Measurements from ENCODE around the gene CD101. TPM values are rescaled to one million over a fixed set of nuclear protein-coding genes. Genes with fewer than 3 reads are reported as not detected.

The CD101 gene, protein sequence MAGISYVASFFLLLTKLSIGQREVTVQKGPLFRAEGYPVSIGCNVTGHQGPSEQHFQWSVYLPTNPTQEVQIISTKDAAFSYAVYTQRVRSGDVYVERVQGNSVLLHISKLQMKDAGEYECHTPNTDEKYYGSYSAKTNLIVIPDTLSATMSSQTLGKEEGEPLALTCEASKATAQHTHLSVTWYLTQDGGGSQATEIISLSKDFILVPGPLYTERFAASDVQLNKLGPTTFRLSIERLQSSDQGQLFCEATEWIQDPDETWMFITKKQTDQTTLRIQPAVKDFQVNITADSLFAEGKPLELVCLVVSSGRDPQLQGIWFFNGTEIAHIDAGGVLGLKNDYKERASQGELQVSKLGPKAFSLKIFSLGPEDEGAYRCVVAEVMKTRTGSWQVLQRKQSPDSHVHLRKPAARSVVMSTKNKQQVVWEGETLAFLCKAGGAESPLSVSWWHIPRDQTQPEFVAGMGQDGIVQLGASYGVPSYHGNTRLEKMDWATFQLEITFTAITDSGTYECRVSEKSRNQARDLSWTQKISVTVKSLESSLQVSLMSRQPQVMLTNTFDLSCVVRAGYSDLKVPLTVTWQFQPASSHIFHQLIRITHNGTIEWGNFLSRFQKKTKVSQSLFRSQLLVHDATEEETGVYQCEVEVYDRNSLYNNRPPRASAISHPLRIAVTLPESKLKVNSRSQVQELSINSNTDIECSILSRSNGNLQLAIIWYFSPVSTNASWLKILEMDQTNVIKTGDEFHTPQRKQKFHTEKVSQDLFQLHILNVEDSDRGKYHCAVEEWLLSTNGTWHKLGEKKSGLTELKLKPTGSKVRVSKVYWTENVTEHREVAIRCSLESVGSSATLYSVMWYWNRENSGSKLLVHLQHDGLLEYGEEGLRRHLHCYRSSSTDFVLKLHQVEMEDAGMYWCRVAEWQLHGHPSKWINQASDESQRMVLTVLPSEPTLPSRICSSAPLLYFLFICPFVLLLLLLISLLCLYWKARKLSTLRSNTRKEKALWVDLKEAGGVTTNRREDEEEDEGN
- total RNA-seq, result 0.36 and 0.59 TPM in 2 replicates

DNA sequence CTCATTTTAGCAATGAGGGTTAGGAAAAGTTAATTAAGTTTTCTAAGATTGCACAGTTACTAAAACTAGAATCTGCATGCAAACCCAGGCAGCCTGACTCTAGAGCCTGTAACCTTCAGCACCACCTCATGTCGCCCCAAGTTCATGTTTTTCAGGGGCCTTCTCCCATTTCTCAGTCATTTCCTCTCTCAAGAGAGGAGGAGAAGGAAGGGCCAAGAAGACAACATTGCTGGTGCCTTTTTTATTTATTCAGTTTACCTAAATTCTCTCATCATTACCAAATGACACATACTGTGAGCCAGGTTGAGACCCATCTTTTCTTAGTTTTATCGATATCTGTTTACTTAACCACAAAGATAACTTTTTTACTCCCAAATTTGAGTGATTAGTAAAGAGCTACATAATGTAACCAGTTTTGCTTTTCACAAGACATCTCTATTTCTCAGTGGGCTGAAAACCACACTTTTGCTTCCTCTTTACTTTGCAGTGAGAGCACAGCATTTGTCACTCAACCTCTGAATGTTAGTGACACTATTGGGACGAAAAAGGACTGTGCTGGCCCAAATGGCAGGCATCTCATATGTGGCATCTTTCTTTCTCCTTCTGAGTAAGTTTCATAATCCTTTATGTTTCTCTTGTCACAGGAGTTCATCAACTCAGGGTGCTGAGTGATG, at the start of gene CD101:
Gene CD101, plus strand, starts transcription at position 507 of the 674 bp plus-strand sequence. Its CDS starts 58 bp downstream, at position 565.

DNA sequence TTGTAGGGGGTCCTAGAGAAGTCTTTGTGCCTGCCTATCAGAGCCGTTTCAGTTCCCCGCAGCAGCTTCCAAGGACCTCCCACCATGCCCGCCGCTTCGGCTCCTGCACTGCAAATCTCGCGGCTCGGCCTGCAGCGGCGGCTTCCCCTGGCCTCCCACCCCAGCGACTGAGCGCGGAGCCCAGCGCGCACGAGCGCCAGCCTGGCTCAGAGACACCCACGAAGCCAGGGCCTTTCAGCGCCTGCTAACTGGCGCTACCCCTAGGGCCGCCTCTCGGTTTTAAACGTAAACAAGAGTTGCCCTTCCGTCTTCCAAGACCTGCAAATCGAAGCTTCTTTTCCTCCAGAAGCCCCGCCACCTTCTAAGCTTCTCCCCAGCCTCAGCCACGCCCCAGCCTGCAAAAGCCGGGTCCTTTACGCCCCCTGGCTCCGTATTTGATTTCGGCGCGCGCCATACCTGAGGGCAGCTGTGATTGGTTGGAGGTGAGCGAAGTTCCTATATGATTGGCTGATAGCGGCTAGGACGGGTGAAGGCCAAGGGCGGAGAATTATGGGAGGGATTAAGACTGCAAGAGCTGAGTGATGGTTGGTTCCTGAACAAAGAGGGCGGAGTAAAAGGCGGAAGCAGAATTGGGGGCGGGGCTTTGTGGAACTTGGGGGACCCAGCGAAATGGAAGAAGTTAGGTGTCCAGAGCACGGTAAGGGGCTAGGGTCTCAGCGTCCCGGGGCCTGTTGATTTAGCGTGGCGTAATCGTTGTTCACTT, 58.3 kb downstream of the CD101 start, which contains the start of gene TTF2:
Gene TTF2, plus strand, starts transcription at position 649 of the 763 bp plus-strand sequence. Its CDS starts 21 bp downstream, at position 670.

Other genes starting within 250 kb of the CD101 start
- not detected in 2 replicates for gene CD2, start 247.3 kb upstream of the CD101 start, total RNA-seq
- gene PTGFRN, start 91.8 kb upstream of the CD101 start, total RNA-seq, result 66.7 and 108 TPM in 2 replicates
- gene TTF2, start 58.6 kb downstream of the CD101 start, total RNA-seq, result 10.9 and 11.9 TPM in 2 replicates
- gene TRIM45, start 120.0 kb downstream of the CD101 start, total RNA-seq, result 1.9 and 3.3 TPM in 2 replicates
- not detected in 2 replicates for gene VTCN1, start 209.2 kb downstream of the CD101 start, total RNA-seq

Data from smooth muscle cell of the pulmonary artery (primary cell).